Psoas muscle (tissue), 8 donors: ENCODE results near the gene PHPT1. TPM values are rescaled to one million over a fixed set of nuclear protein-coding genes. Genes with fewer than 3 reads are reported as not detected.

Experiments used
- ATAC-seq, 4 donors: fragments of 200-7000 bp; cut with Tn5 transposase; one replicate each; pipeline ENCODE4 v1.9.1; 2020; ENCODE audit warnings: moderate library complexity in 3 of 4, mild to moderate bottlenecking in 2 of 4
- DNase-seq, 2 donors: peaks; one replicate each; pipeline ENCODE4 v3.0.0-alpha.2; 2020
- H3K27ac ChIP-seq: fragments of 200-600 bp; one replicate; pipeline ENCODE4 v1.8.0; 2022
- H3K27me3 ChIP-seq, 3 donors: fragments of 200-600 bp in 1 of 3; one replicate each; pipeline versions ENCODE4 v1.6.1 to v1.8.0; 2013 to 2022; ENCODE audit warnings: low read length in 2 of 3, mild to moderate bottlenecking in 2 of 3, moderate library complexity in 1 of 3; ENCODE audit not compliant: insufficient read depth in 3 of 3
- H3K36me3 ChIP-seq, 2 donors: fragments of 200-600 bp in 1 of 2; one replicate each; pipeline versions ENCODE4 v1.6.1 to v1.8.0; 2013 to 2022; ENCODE audit warnings: low read depth in 1 of 2, mild to moderate bottlenecking in 1 of 2, moderate library complexity in 1 of 2; ENCODE audit not compliant: insufficient read depth in 1 of 2
- H3K4me1 ChIP-seq: fragments of 200-600 bp; one replicate; pipeline ENCODE4 v1.8.0; 2022
- H3K4me3 ChIP-seq: fragments of 200-600 bp; one replicate; pipeline ENCODE4 v1.8.0; 2022; ENCODE audit warnings: mild to moderate bottlenecking
- H3K9me3 ChIP-seq: fragments of 200-600 bp; one replicate; pipeline ENCODE4 v1.8.0; 2022
- WGBS, 3 donors: extraction: QIAGEN DNeasy Blood & Tissue Kit; methylation state at CpG; one replicate each; pipeline versions ENCODE4 v1.1.6 to v1.1.7; 2013; 5-methylcytosine and 5-hydroxymethylcytosine counted together
- intact Hi-C, 2 donors: fragments of 100-400 bp; cut with DNase I; formaldehyde crosslinking; loops; one replicate each; pipeline versions ENCODE4 v1.11.0 to v1.14.2; 2022
- polyA plus RNA-seq, 3 donors: library from polyadenylated mRNA; stranded (reverse); fragments of 200-250 nt; gene quantifications; one replicate each; pipeline ENCODE4 v1.2.3, GENCODE V29; 2013
- total RNA-seq, 4 donors: library from RNA; stranded (reverse); fragmentation: NEBNext Ultra II Directional in 2 of 4; extraction: Animal tissue kit (Norgen Biotek cat#: 25700) in 2 of 4; gene quantifications; one replicate each; pipeline versions ENCODE4 v1.2.1 to v1.2.4, GENCODE V29; 2021 to 2023
- TF ChIP-seq, protein P1 (sequence below): fragments of 200-600 bp; IDR thresholded peaks from one replicate; pipeline ENCODE4 v1.8.0; 2022; ENCODE audit warnings: antibody characterized with exemption
- donor health status: healthy with polysubstance abuse.
- donor health status: DM: no; HTN: no; CAD: no; lungs with moderate emphysema.
- donor health status: Bipolar disorder and iron deficiency.
- donor health status: healthy.
- donor health status: DM: yes; HTN: yes; CAD: no.
- donor health status: DM: no; HTN: no; CAD: no.
- donor health status: DM: no; HTN: no; CAD: no.
- donor health status: DM: yes; HTN: yes; CAD: no.

Gene PHPT1
- total and polyA plus RNA-seq, 7 donors, result 154 to 295 (median 228) TPM

DNA sequence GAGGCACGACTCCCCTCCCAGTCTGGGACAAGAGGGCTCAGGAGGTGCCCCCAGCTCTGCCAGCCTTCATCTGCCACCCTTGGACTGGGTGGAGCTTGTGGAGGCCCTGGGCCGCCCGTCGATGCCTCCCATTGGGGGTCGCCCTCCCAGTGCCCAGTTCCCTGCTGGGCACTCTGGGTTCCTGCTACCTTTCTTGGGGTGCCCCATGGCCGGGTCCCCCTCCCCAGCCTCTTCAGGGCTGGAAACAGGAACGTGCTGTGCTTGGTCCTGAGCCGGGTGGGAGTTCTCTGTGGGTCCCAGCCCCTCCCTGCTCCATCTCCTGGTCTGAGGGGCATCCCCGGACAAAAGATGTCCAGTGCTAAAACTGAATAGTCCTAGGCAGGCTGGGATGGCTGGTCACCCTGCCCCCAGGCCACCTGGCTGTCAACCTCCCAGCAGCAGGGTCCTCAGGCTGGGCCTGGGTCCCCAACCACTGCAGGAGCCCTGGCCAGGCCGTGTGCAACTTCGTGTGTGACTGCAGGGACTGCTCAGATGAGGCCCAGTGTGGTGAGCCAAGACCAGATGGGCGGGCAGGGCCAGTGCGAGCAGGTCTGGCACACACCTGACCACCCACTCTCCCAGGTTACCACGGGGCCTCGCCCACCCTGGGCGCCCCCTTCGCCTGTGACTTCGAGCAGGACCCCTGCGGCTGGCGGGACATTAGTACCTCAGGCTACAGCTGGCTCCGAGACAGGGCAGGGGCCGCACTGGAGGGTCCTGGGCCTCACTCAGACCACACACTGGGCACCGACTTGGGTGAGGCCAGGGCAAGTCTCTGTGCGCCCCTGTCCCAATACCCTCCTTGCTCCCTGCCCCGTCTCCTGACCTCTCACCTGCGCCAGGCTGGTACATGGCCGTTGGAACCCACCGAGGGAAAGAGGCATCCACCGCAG is 3.7 kb downstream of the PHPT1 start:
- DNase-seq (peak in 1 of 2 donors; percentile 61), ATAC-seq (no peak)
- TF ChIP-seq, protein P1, sequence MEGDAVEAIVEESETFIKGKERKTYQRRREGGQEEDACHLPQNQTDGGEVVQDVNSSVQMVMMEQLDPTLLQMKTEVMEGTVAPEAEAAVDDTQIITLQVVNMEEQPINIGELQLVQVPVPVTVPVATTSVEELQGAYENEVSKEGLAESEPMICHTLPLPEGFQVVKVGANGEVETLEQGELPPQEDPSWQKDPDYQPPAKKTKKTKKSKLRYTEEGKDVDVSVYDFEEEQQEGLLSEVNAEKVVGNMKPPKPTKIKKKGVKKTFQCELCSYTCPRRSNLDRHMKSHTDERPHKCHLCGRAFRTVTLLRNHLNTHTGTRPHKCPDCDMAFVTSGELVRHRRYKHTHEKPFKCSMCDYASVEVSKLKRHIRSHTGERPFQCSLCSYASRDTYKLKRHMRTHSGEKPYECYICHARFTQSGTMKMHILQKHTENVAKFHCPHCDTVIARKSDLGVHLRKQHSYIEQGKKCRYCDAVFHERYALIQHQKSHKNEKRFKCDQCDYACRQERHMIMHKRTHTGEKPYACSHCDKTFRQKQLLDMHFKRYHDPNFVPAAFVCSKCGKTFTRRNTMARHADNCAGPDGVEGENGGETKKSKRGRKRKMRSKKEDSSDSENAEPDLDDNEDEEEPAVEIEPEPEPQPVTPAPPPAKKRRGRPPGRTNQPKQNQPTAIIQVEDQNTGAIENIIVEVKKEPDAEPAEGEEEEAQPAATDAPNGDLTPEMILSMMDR, result no peak
- Histone ChIP-seq H3K36me3 (peaks cover 0 to 21% of the 10 kb centered on the region in 2 donors), H3K27me3 (no peaks in the 10 kb centered on the region), H3K4me1 (peaks cover 26% of the 10 kb centered on the region), H3K27ac (no peak overlapping the region), H3K4me3 (no peak overlapping the region), H3K9me3 (no peaks in the 10 kb centered on the region)
- intact Hi-C loops, result loop anchor here in 1 of 2 donors (5.0 kb wide), 1 partner anchor 74 kb away; no protein-coding TSS in a partner anchor
- WGBS, 3 donors, result 82 to 88% (median 83%) methylated on average over 26 to 29 of the region's 29 CpGs

DNA sequence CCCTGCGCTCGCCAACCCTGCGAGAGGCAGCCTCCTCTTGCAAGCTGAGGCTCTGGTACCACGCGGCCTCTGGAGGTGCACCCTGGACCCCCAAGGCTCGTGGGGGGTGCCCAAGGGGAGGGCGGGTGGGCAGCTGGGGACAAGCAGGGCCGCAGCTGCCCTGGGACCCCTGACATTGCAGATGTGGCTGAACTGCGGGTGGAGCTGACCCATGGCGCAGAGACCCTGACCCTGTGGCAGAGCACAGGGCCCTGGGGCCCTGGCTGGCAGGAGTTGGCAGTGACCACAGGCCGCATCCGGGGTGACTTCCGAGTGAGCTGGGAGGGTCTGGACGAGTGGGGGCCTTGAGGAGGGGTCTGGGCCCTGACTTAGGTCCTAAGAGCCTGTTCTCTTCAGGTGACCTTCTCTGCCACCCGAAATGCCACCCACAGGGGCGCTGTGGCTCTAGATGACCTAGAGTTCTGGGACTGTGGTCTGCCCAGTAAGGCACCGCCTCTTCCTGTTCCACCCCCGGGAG is 4.4 kb downstream of the PHPT1 start:
- Histone ChIP-seq H3K36me3 (peaks cover 0 to 21% of the 10 kb centered on the region in 2 donors), H3K4me3 (no peak overlapping the region), H3K27ac (no peak overlapping the region), H3K9me3 (no peaks in the 10 kb centered on the region), H3K4me1 (peaks cover 33% of the 10 kb centered on the region), H3K27me3 (no peaks in the 10 kb centered on the region)
- WGBS, 3 donors, result 85 to 88% (median 88%) methylated on average over 16 to 18 of the region's 18 CpGs
- no peak for ATAC-seq
- TF ChIP-seq, protein P1, result no peak
- intact Hi-C loops, result loop anchor here in 1 of 2 donors (5.0 kb wide), 1 partner anchor 74 kb away; no protein-coding TSS in a partner anchor
- peak in 1 of 2 donors; percentile 54 for DNase-seq

DNA sequence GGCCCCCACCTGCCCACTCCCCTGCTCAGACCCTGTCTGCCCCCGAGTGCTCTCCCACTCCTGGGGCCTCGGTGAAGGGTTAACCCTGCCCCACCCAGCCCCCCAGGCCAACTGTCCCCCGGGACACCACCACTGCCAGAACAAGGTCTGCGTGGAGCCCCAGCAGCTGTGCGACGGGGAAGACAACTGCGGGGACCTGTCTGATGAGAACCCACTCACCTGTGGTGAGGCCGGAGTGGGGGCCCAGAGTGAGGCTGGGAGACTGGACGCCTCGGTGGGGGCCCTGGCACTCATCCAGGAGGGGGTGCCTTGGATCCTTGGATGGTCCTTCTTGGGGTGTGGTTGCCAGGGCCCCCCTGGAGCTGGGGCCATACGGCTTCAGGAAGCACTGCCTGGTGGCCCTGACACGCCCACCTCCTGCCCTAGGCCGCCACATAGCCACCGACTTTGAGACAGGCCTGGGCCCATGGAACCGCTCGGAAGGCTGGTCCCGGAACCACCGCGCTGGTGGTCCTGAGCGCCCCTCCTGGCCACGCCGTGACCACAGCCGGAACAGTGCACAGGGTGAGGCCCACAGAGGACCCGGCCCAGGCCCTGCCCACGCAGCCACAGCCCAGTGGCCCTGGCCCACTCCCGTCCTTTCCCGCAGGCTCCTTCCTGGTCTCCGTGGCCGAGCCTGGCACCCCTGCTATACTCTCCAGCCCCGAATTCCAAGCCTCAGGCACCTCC is 5.1 kb downstream of the PHPT1 start:
- DNase-seq (peak; percentile 21 to 54), ATAC-seq (no peak)
- WGBS, 3 donors, result 69 to 71% (median 70%) methylated on average over 28 to 30 of the region's 30 CpGs
- Histone ChIP-seq H3K9me3 (no peaks in the 10 kb centered on the region), H3K27ac (no peak overlapping the region), H3K4me1 (peaks cover 36% of the 10 kb centered on the region), H3K4me3 (no peak overlapping the region), H3K36me3 (peaks cover 0 to 21% of the 10 kb centered on the region in 2 donors), H3K27me3 (no peaks in the 10 kb centered on the region)
- intact Hi-C loops, result loop anchor here in 1 of 2 donors (5.0 kb wide), 1 partner anchor 73 kb away; no protein-coding TSS in a partner anchor
- TF ChIP-seq, protein P1, result no peak

- intact Hi-C loops, result loop anchor here in 1 of 2 donors (5.0 kb wide), 1 partner anchor 72 kb away; no protein-coding TSS in a partner anchor
- 69 to 79% (median 74%) methylated on average over 15 to 23 of the region's 23 CpGs for WGBS, 3 donors
- DNase-seq, result no peak
Measured at GRCh38 chr9:136854842-136855460, 5.7 kb downstream of the PHPT1 start.

More at GRCh38 chr9:136854842-136855460, 5.7 kb downstream of the PHPT1 start:
- Histone ChIP-seq H3K4me1 (peaks cover 37% of the 10 kb centered on the region), H3K4me3 (no peak overlapping the region), H3K27me3 (no peaks in the 10 kb centered on the region), H3K27ac (no peak overlapping the region), H3K36me3 (peaks cover 0 to 21% of the 10 kb centered on the region in 2 donors), H3K9me3 (no peaks in the 10 kb centered on the region)
- no peak for ATAC-seq
- TF ChIP-seq, protein P1, result no peak
